HG02970 (cell line): ENCODE data around the gene MYB.
"Not testable (repeated sequence)": the region's sequence is repeated elsewhere in the genome, so short reads cannot be mapped to it uniquely, and the experiment has no call there.

Experiments
- ATAC-seq: cut with Tn5 transposase; IDR thresholded peaks from one replicate; pipeline ENCODE4 v1.9.1; 2021; ENCODE audit warnings: mild to moderate bottlenecking, moderate library complexity, moderate number of reproducible peaks; ENCODE audit not compliant: unreplicated experiment, low FRiP score

Gene MYB

GRCh38 chr6:135240711-135241110 is 59.6 kb downstream of the MYB start:
- ATAC-seq: no peak

- no peak for ATAC-seq
Measured at GRCh38 chr6:135243871-135244796, 63.0 kb downstream of the MYB start.

GRCh38 chr6:135244805-135245204 is 63.7 kb downstream of the MYB start:
- no peak for ATAC-seq

GRCh38 chr6:135246412-135247012 is 65.4 kb downstream of the MYB start:
- ATAC-seq: not testable (repeated sequence)

- no peak for ATAC-seq
Measured at GRCh38 chr6:135250234-135250633, 69.1 kb downstream of the MYB start.

- ATAC-seq: no peak
Measured at GRCh38 chr6:135250751-135251497, 69.8 kb downstream of the MYB start.

- ATAC-seq: no peak
Measured at GRCh38 chr6:135251498-135252441, 70.7 kb downstream of the MYB start.

- no peak for ATAC-seq
Measured at GRCh38 chr6:135254471-135254870, 73.4 kb downstream of the MYB start.

- no peak for ATAC-seq
Measured at GRCh38 chr6:135256866-135257265, 75.8 kb downstream of the MYB start.

GRCh38 chr6:135257631-135258405 is 76.7 kb downstream of the MYB start:
- ATAC-seq: no peak

GRCh38 chr6:135258970-135259369 is 77.9 kb downstream of the MYB start:
- no peak for ATAC-seq

GRCh38 chr6:135260612-135261011 is 79.5 kb downstream of the MYB start:
- ATAC-seq: no peak

GRCh38 chr6:135261872-135262725 is 81.0 kb downstream of the MYB start:
- ATAC-seq: no peak

- ATAC-seq: no peak
Measured at GRCh38 chr6:135265278-135265677, 84.2 kb downstream of the MYB start.

GRCh38 chr6:135266675-135267074 is 85.6 kb downstream of the MYB start:
- ATAC-seq: no peak

GRCh38 chr6:135267085-135267484 is 86.0 kb downstream of the MYB start:
- no peak for ATAC-seq

GRCh38 chr6:135268263-135268662 is 87.2 kb downstream of the MYB start:
- ATAC-seq: no peak

GRCh38 chr6:135268740-135269139 is 87.6 kb downstream of the MYB start:
- no peak for ATAC-seq
